Fibroblast of peridontal ligament (primary cell): ENCODE measurements around the gene AMIGO3.
A peak's percentile ranks its signal among the peaks of the same experiment; 100 is the strongest.
"Not testable (repeated sequence)": the region's sequence is repeated elsewhere in the genome, so short reads cannot be mapped to it uniquely, and the experiment has no call there.

ENCODE experiments used
- DNase-seq: peaks from one replicate; pipeline ENCODE4 v3.0.0-alpha.2; 2010; ENCODE audit errors: extremely low read depth

The AMIGO3 gene

GRCh38 chr3:49709852-49710251, 9.6 kb downstream of the AMIGO3 start:
- DNase-seq: no peak

GRCh38 chr3:49707113-49707480, 12.4 kb downstream of the AMIGO3 start:
- no peak for DNase-seq

DNA sequence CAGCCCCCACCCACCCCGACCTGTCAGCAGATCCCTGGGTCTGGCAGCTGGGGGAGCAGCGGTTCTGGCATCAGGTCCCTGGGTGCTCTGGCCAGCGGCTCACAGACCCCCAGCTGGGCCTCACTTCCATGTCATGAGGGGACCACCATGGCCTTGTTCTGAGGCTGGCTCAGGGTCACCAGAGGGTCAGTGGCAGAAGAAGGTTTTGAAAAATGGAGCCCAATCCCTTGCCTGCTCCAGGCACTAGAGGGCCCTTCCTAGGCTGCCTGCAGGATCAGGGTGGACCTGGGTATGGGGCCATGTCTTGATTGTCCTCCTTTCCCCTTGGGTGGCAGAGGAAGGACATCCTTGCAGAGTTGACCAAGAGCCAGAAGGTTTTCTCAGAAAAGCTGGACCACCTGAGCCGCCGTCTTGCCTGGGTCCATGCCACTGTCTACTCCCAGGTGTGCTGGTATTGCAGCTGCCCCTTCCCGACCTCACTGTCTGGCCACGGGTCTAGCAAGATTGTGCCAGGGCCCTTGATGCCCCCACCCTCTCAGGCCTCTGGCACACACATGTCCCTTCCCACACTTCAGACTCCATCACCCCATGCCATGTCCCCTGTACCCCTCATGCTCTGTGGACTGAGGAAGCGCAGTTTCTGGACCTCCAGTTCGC, 12.9 kb downstream of the AMIGO3 start:
- DNase-seq: no peak

DNA sequence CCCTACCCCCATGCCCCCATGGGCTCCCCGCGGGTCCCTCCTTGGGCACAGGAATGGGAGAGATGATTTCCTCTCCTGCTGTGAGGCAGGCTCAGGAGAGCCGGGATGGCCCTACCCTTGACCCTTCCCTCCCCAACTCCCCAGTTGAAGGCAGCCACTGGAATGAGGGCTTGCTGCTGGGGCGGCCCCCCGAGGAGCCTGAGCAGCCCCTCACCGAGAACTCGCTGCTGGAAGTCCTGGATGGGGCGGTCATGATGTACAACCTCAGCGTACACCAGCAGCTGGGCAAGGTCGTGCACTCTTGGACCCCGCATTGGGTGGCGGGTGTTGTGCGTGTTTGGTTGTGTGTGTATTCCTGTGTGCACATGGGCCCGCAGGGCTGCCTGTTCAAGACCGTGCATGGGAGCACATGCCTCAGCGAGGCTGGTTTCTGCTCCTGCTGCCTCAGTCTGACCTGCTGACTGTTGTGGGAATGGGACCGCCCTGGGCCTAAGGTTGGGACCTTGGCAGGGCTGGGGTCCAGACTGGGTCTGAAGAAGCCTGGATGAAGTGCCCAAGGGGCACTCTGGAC, 14.0 kb downstream of the AMIGO3 start:
- no peak for DNase-seq

- no peak for DNase-seq
These were observed 14.9 kb downstream of the AMIGO3 start for GRCh38 chr3:49704629-49705028.

DNA sequence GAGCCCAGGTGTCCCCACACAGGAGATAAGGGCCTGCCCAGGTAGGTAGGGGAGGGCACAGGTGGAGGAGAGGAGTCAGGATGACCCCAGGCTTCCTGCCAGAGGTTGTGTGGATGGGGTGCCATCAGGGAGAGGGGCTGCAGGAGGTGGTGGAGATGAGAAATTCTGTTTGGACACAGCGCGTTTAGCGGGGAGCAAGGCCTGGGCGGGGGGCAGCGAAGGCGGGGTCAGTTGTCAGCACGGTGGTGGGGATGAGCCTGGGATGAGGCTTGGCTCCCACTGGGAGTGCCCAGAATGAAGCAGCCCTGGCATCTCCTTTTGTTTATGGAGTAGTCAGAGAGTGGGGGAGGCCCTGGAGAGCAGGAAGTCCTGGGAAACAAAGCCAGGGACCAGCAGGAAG, 15.5 kb downstream of the AMIGO3 start:
- no peak for DNase-seq

- peak; percentile 60 for DNase-seq
These were observed 16.0 kb downstream of the AMIGO3 start for GRCh38 chr3:49703443-49703927.

DNA sequence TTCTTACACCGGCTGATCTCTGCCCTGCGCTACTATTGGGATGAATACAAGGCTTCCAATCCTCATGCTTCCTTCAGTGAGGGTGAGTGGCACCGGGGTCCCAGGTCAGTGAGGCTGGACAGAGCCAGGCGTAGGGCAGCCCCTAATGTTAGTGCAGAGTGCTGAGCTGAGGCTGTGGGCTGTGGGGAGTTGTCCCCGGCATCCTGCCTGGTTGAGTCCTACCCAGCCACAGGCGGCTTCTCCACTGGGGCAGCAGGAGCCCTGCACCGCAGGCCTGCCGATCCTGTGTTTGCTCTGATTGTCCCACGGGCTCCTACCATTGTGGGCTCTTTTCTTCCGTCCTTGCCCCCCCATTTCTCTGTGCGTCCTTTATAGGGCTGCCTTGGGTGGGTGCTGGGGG, 16.8 kb downstream of the AMIGO3 start:
- DNase-seq: no peak

DNA sequence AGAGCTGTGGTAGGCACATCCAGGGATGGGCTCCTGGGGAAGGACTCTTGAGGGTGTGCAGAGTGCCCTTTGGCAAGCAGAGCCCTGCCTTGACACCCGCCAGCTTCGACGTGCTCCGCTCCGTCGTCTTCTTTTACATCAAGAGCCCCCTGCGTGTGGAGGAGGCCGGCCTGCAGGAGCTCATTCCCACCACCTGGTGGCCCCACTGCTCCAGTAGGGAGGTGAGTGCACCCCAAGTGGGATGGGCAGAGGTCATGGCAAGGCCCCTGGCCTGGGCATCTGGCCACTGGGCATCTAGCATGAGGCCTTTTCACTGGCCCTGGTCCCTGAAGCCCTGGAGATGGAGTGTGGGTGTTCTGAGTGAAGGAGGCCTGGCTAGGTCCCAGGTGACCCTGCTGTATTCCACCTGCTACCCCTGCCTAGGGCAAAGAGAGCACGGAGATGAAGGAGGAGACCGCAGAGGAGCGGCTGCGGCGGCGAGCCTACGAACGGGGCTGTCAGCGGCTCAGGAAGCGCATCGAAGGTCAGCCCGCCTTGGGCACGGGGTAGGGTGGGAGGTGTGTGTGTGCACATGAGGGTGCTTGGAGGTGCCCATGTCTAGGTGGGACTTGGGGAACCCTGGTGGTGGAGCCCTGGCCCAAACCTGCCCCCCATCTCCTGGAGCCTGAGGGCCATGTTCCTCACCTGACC, 18.0 kb downstream of the AMIGO3 start:
- DNase-seq: no peak

DNA sequence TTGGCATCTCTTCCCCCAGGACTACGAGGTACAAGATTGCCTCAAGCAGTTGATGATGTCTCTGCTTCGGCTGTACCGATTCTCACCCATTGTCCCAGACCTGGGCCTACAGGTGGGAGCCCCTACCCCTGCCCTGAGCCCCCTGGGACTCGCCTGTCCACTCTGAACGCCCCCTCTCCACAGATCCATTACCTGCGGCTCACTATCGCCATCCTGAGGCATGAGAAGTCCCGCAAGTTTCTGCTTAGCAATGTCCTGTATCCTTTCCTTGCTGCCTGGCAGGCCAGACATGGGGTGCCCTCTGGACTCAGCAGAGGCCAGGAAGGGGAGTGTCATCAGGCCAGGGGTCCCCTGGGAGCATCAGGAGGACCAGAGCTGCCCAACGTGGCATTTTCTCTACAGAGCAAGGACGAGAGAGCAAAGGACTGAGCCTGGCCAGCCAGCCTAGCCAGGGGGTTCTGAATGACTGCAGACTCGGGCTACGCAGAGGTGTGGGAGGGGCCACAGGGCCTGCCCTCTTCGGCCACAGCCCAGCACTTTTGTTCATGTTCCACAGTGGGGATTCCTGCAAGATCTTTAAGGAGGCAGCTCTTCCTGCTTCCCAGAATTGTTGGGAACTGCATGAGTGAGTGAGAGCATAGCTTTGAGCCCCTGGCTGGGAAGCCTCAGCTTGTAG, 18.9 kb downstream of the AMIGO3 start:
- DNase-seq: no peak

- no peak for DNase-seq
These were observed 19.5 kb downstream of the AMIGO3 start for GRCh38 chr3:49700014-49700413.

DNA sequence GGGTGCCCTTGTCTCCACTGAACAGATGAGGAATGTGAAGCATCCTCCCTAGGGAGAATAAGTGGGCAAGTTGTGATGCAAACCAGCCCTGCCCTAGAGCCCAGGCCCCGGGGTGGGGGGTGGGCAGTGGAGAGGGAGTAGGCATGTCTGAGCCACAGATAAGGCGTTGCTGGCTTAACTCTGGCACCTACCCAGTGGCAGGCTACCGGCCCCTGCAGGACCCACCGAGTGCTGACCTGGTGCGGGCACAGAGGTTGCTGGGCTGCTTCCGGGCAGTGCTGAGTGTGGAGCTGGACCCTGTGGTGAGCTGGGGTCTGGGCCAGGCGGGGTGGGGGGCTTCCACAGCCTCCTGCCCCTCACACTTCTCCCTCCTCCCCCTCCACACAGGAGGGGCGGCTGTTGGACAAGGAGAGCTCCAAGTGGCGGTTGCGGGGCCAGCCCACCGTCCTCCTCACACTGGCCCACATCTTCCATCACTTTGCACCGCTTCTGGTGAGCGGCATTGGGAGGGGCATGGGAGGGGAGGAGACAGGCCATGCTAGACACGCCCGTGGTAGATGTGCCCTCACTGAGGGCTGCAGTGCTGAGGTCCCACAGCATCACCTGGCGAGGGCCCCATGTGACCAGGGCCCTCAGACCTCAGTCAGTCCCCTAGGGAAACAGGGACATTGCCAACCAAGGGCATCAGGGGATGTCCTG, 20.1 kb downstream of the AMIGO3 start:
- no peak for DNase-seq

DNA sequence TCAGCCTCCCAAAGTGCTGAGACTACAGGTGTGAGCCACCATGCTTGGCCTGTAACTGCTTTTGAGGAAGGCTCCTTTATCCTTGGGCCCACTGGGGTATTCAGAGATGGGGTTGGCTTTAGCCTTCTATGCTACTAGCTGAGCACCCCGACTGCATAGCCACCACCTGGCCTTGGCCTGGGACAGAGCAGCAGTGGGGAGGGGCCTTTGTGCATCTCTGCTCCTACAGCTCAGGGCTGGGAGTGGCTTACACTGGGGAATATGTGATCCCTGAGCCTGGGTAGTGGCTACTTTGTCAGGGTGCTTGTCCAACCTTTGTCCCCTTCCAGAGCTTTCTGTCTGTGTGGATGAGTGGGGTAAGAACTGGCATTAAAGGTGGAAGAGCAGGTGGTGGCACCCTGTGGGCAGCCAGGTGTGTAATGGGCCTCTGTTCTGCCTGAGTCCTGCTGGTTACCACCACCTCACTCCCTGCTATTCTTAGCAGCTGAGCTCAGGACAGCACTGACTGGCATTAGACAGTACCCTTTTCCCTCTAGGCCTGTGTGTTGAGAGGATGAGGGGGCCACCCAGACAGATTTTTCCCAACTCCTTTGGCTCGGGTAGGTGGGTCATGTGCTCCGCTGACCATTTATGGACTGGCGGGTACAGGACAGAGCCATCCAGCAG, 24.0 kb downstream of the AMIGO3 start:
- DNase-seq: not testable (repeated sequence)

GRCh38 chr3:49694409-49695070, 24.9 kb downstream of the AMIGO3 start:
- not testable (repeated sequence) for DNase-seq

GRCh38 chr3:49691481-49691880, 28.0 kb downstream of the AMIGO3 start:
- not testable (repeated sequence) for DNase-seq

- DNase-seq: not testable (repeated sequence)
These were observed 28.6 kb downstream of the AMIGO3 start for GRCh38 chr3:49690856-49691255.

DNA sequence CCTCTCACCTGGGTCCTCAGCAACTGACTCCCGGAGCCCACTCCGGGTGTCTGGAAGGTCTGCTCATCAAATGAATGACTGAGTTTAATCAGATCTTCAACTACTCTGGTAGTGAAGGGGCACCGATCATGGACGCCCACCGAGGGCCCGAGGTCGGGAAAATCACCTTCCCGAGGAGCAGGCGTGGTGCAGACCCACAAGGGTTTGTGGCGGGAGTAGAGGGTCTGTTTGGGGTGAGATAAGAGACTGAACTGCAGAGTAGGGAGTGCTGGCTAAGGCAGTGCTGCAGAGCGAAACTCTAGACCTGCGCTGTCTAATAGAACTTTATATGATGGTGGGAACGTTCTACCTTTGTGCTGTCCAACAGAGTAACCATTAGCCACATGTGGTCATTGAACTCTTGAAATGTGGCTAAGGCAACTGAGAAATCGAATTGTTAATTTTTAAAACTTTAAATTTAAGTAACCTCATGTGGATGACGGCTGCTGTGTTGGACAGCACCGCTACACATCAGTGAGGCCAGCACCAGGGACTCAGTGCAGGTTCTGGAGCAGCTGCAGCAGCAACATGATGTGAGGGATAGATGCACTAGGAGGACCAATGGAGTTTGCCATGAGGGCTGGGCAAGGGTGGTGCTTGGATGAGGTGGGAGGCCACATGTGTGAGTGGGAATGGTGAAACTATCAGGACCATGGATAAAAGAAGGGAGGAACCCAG, 29.4 kb downstream of the AMIGO3 start:
- not testable (repeated sequence) for DNase-seq

DNA sequence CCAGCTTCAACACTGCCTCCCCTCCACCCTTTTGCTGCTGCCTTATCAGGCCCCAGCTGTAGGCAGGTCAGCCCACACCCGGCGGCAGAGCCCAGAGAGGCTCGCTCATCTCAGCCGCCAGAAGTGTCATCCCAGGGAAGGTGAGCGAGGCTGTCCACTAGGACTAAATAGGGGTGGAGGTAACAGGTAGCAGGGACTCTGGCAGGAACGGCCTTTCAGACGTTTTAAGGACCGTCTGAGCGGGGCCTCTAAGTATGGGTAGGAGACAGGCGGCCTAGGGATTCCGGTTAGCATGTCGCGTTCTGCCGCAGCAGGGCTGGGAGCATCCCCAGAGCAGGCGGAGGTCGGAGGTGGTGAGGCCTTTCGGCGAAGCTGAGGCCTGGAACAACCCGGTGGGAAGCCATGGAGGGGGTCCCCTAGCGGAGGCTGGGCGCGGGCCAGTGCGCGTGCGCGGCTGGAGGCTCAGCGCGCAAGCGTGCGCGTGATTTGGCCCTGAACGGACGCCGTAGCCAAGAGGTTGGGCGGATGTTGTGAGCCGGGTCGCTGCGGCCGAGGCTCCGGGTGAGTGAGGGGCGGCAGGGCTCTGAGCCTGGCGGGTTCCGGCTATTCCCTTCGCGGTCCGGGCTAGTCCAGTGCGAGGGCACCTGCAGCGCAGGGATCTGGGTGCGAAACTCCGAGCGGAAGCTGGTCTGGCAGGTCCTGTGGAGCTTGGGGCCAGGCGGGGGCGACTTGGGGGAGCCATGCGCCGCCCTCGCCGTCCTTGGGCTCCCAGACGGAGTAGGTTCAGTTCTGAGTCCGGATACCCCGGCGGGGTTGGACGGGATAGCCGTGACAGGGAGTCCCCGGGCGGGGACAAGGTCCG, 30.2 kb downstream of the AMIGO3 start, which contains the start of the genes MST1 and RNF123:
TSS of gene MST1 (minus strand) at position 429 of the 862 bp plus-strand sequence. CDS start 783 bp downstream, outside the sequence.
TSS of gene RNF123 (plus strand) at position 512 of the 862 bp plus-strand sequence. CDS start 1,609 bp downstream, outside the sequence.
- peak; percentile 88 for DNase-seq
